Cardiac ventricle fibroblast (primary cell): Measurements from ENCODE around the gene COL13A1. TPM values are rescaled to one million over a fixed set of nuclear protein-coding genes. Genes with fewer than 3 reads are reported as not detected.

Source experiments
- total RNA-seq: library from RNA; depleted of rRNA; stranded (reverse); fragments of >200 nt; gene quantifications from 2 replicates; pipeline ENCODE4 v1.2.3, GENCODE V29; 2015

Gene COL13A1
- 7.6 and 17.7 TPM in 2 replicates for total RNA-seq

DNA sequence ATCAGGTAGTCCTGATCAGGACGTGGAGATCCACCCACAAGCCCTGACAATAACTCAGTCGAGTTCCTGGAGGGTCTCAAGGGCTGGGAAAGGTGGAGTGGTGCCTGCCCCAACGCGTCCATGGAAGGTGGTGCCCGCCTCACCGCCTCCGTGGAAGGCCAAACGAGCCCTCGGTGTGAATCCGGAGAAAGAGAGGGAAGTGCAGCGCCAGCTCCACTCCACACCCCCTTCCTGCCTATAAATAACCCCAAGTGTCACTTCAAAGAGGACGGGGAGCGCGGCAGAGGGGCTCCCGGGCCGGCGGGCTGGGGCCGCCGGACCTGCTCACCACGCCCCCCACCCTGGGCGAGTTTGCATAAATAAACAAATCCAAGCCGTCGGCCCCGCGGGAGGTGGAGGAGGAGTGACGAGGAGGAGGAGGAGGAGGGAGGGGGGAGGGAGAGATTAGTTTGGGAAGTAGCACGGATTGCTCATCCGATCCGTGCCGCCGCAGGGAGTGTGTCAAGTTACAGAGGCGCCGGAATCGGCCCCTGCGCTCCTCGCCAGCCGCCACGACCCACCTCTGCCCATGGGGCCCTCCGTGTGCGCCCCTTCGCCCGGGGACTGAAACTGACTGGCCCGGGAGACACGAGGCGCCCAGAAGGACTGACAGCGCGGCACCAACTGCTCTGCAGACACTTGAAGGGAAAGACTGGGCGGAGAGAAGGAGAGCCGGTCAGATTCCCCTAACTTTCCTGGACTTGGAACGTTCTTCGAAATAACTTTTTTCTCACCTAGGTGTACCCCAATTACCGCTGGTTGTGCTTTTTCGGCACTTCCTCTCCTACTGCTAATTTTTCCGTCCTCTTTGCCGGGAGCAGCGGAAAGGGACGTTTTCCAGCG is at the start of gene COL13A1:
TSS of gene COL13A1 (plus strand) at position 473 of the 882 bp plus-strand sequence. CDS start 518 bp downstream, outside the sequence.

Other genes starting within 250 kb of the COL13A1 start
- gene NEUROG3, start 228.5 kb upstream of the COL13A1 start, total RNA-seq = not detected in 2 replicates
- gene FAM241B, start 171.7 kb upstream of the COL13A1 start, total RNA-seq = not detected in 2 replicates